ENCODE measurements around the gene PSKH1. TPM values are rescaled to one million over a fixed set of nuclear protein-coding genes. Genes with fewer than 3 reads are reported as not detected.
"Not testable (repeated sequence)": the region's sequence is repeated elsewhere in the genome, so short reads cannot be mapped to it uniquely, and the experiment has no call there.

Gene PSKH1
- total RNA-seq, 1 donor from 2014 or later = 45.0 TPM

- H3K27me3 Mint-ChIP-seq = no peaks in the 10 kb centered on the region
- H3K36me3 Mint-ChIP-seq (ENCODE audit: insufficient read depth) = peaks cover 10% of the 10 kb centered on the region
- DNase-seq (ENCODE audit: low spot score, unreplicated experiment) = no peak
- peak overlapping the region; percentile 25 for H3K27ac Mint-ChIP-seq
- TF ChIP-seq CTCF (IDR thresholded peaks at IDR 0.05; ENCODE audit: unreplicated experiment) = no peak
- peaks cover 5% of the 10 kb centered on the region for H3K4me1 Mint-ChIP-seq (ENCODE audit: low read depth)
- no peaks in the 10 kb centered on the region for H3K9me3 Mint-ChIP-seq (ENCODE audit: low read depth)
- H3K4me3 Mint-ChIP-seq (ENCODE audit: low read depth) = no peak overlapping the region
Measured at GRCh38 chr16:67862623-67863583, 30.2 kb upstream of the PSKH1 start.

GRCh38 chr16:67864044-67864443 lies 29.0 kb upstream of the PSKH1 start:
- H3K36me3 Mint-ChIP-seq (ENCODE audit: insufficient read depth); DNase-seq (ENCODE audit: low spot score, unreplicated experiment); H3K9me3 Mint-ChIP-seq (ENCODE audit: low read depth); H3K27ac Mint-ChIP-seq; H3K4me3 Mint-ChIP-seq (ENCODE audit: low read depth); H3K4me1 Mint-ChIP-seq (ENCODE audit: low read depth); H3K27me3 Mint-ChIP-seq: not testable (repeated sequence)

GRCh38 chr16:67864594-67864993 lies 28.5 kb upstream of the PSKH1 start:
- peak overlapping the region; percentile 11 for H3K27ac Mint-ChIP-seq
- TF ChIP-seq CTCF (IDR thresholded peaks at IDR 0.05; ENCODE audit: unreplicated experiment) = no peak
- H3K27me3 Mint-ChIP-seq = no peaks in the 10 kb centered on the region
- no peak overlapping the region for H3K4me3 Mint-ChIP-seq (ENCODE audit: low read depth)
- no peaks in the 10 kb centered on the region for H3K9me3 Mint-ChIP-seq (ENCODE audit: low read depth)
- no peaks in the 10 kb centered on the region for H3K4me1 Mint-ChIP-seq (ENCODE audit: low read depth)
- no peak for DNase-seq (ENCODE audit: low spot score, unreplicated experiment)
- H3K36me3 Mint-ChIP-seq (ENCODE audit: insufficient read depth) = peaks cover 8% of the 10 kb centered on the region

GRCh38 chr16:67865318-67865717 lies 27.7 kb upstream of the PSKH1 start:
- Mint-ChIP-seq H3K4me1 (ENCODE audit: low read depth) (no peaks in the 10 kb centered on the region), H3K36me3 (ENCODE audit: insufficient read depth) (peaks cover 9% of the 10 kb centered on the region), H3K27me3 (no peaks in the 10 kb centered on the region), H3K4me3 (ENCODE audit: low read depth) (no peak overlapping the region), H3K27ac (no peak overlapping the region), H3K9me3 (ENCODE audit: low read depth) (no peaks in the 10 kb centered on the region)
- DNase-seq (ENCODE audit: low spot score, unreplicated experiment) = no peak
- peak; percentile 43 for TF ChIP-seq CTCF (IDR thresholded peaks at IDR 0.05; ENCODE audit: unreplicated experiment)

GRCh38 chr16:67868290-67868689 lies 24.8 kb upstream of the PSKH1 start:
- Mint-ChIP-seq H3K4me1 (ENCODE audit: low read depth) (peaks cover 3% of the 10 kb centered on the region), H3K9me3 (ENCODE audit: low read depth) (no peaks in the 10 kb centered on the region), H3K27ac (no peak overlapping the region), H3K36me3 (ENCODE audit: insufficient read depth) (peaks cover 9% of the 10 kb centered on the region), H3K27me3 (no peaks in the 10 kb centered on the region), H3K4me3 (ENCODE audit: low read depth) (no peak overlapping the region)
- no peak for DNase-seq (ENCODE audit: low spot score, unreplicated experiment)
- TF ChIP-seq CTCF (IDR thresholded peaks at IDR 0.05; ENCODE audit: unreplicated experiment) = no peak

- no peaks in the 10 kb centered on the region for H3K9me3 Mint-ChIP-seq (ENCODE audit: low read depth)
- peaks cover 9% of the 10 kb centered on the region for H3K36me3 Mint-ChIP-seq (ENCODE audit: insufficient read depth)
- no peak overlapping the region for H3K27ac Mint-ChIP-seq
- no peaks in the 10 kb centered on the region for H3K27me3 Mint-ChIP-seq
- TF ChIP-seq CTCF (IDR thresholded peaks at IDR 0.05; ENCODE audit: unreplicated experiment) = no peak
- no peak for DNase-seq (ENCODE audit: low spot score, unreplicated experiment)
- no peak overlapping the region for H3K4me3 Mint-ChIP-seq (ENCODE audit: low read depth)
- H3K4me1 Mint-ChIP-seq (ENCODE audit: low read depth) = peaks cover 14% of the 10 kb centered on the region
Measured at GRCh38 chr16:67869653-67870052, 23.4 kb upstream of the PSKH1 start.
